Muscle layer of colon (tissue), 2 donors: Measurements from ENCODE around the gene GOLT1B.
A peak's percentile ranks its signal among the peaks of the same experiment; 100 is the strongest.

Experiments used
- H3K27ac ChIP-seq: one replicate; pipeline ENCODE4 v1.7.0; 2013; ENCODE audit warnings: low read depth, mild to moderate bottlenecking, low read length, moderate library complexity
- H3K27me3 ChIP-seq, 2 donors: one replicate each; pipeline ENCODE4 v1.7.0; 2013; ENCODE audit warnings: low read length in 2 of 2, mild to moderate bottlenecking in 2 of 2; ENCODE audit not compliant: insufficient read depth in 2 of 2, control insufficient read depth in 1 of 2
- H3K36me3 ChIP-seq: one replicate; pipeline ENCODE4 v1.7.0; 2013; ENCODE audit warnings: mild to moderate bottlenecking, low read length; ENCODE audit not compliant: insufficient read depth
- H3K4me1 ChIP-seq: one replicate; pipeline ENCODE4 v1.7.0; 2013; ENCODE audit warnings: mild to moderate bottlenecking, low read length; ENCODE audit not compliant: insufficient read depth
- H3K4me3 ChIP-seq, 2 donors: one replicate each; pipeline ENCODE4 v1.7.0; 2013; ENCODE audit warnings: low read length in 2 of 2, low read depth in 1 of 2, mild to moderate bottlenecking in 1 of 2, moderate library complexity in 1 of 2
- H3K9ac ChIP-seq: one replicate; pipeline ENCODE4 v1.7.0; 2013; ENCODE audit warnings: low read length
- H3K9me3 ChIP-seq: one replicate; pipeline ENCODE4 v1.7.0; 2013; ENCODE audit warnings: mild to moderate bottlenecking, low read length
- donor health status: abdominal sarcoma.
- donor health status: Adenocarcinoma of cecum.

The GOLT1B gene

GRCh38 chr12:21485998-21486397 lies 15.6 kb upstream of the GOLT1B start:
- Histone ChIP-seq H3K27ac (no peak overlapping the region), H3K36me3 (peaks cover 35% of the 10 kb centered on the region), H3K9me3 (no peaks in the 10 kb centered on the region), H3K4me3 (no peak overlapping the region), H3K9ac (no peak overlapping the region), H3K27me3 (no peaks in the 10 kb centered on the region), H3K4me1 (no peaks in the 10 kb centered on the region)

GRCh38 chr12:21499765-21500164 lies 1.8 kb upstream of the GOLT1B start:
- Histone ChIP-seq H3K27me3 (no peaks in the 10 kb centered on the region), H3K9ac (no peak overlapping the region), H3K4me3 (no peak overlapping the region), H3K36me3 (peaks cover 27% of the 10 kb centered on the region), H3K4me1 (peaks cover 29% of the 10 kb centered on the region), H3K27ac (no peak overlapping the region), H3K9me3 (no peaks in the 10 kb centered on the region)

GRCh38 chr12:21500786-21501257 lies 767 bp upstream of the GOLT1B start:
- Histone ChIP-seq H3K9me3 (no peaks in the 10 kb centered on the region), H3K36me3 (peaks cover 24% of the 10 kb centered on the region), H3K9ac (peak overlapping the region; percentile 91), H3K4me1 (peaks cover 29% of the 10 kb centered on the region), H3K4me3 (peak overlapping the region; percentile 92 to 100), H3K27ac (peak overlapping the region; percentile 92), H3K27me3 (no peaks in the 10 kb centered on the region)

GRCh38 chr12:21502164-21502496 lies 541 bp downstream of the GOLT1B start:
- Histone ChIP-seq H3K4me1 (peaks cover 29% of the 10 kb centered on the region), H3K9ac (peak overlapping the region; percentile 91), H3K9me3 (no peaks in the 10 kb centered on the region), H3K27me3 (no peaks in the 10 kb centered on the region), H3K36me3 (peaks cover 14% of the 10 kb centered on the region), H3K27ac (peak overlapping the region; percentile 92), H3K4me3 (peak overlapping the region; percentile 92 to 100)

- H3K36me3 ChIP-seq: peaks cover 9% of the 10 kb centered on the region
- H3K9ac ChIP-seq: peak overlapping the region; percentile 91
- no peaks in the 10 kb centered on the region for H3K27me3 ChIP-seq
- peaks cover 29% of the 10 kb centered on the region for H3K4me1 ChIP-seq
- H3K27ac ChIP-seq: no peak overlapping the region
- peak overlapping the region in 1 of 2 donors; percentile 92 for H3K4me3 ChIP-seq
- no peaks in the 10 kb centered on the region for H3K9me3 ChIP-seq
Measured at GRCh38 chr12:21502872-21503271, 1.3 kb downstream of the GOLT1B start.

- Histone ChIP-seq H3K9ac (no peak overlapping the region), H3K36me3 (peaks cover 11% of the 10 kb centered on the region), H3K4me3 (no peak overlapping the region), H3K27me3 (no peaks in the 10 kb centered on the region), H3K4me1 (peaks cover 17% of the 10 kb centered on the region), H3K9me3 (no peaks in the 10 kb centered on the region), H3K27ac (no peak overlapping the region)
Measured at GRCh38 chr12:21505888-21506287, 4.3 kb downstream of the GOLT1B start.

- Histone ChIP-seq H3K4me1 (peaks cover 10% of the 10 kb centered on the region), H3K9ac (no peak overlapping the region), H3K36me3 (peaks cover 12% of the 10 kb centered on the region), H3K27ac (no peak overlapping the region), H3K9me3 (no peaks in the 10 kb centered on the region), H3K27me3 (no peaks in the 10 kb centered on the region), H3K4me3 (no peak overlapping the region)
Measured at GRCh38 chr12:21507849-21508248, 6.3 kb downstream of the GOLT1B start.

GRCh38 chr12:21509768-21510167 lies 8.2 kb downstream of the GOLT1B start:
- Histone ChIP-seq H3K4me3 (no peak overlapping the region), H3K4me1 (no peaks in the 10 kb centered on the region), H3K9ac (no peak overlapping the region), H3K27me3 (no peaks in the 10 kb centered on the region), H3K9me3 (no peaks in the 10 kb centered on the region), H3K27ac (no peak overlapping the region), H3K36me3 (peaks cover 31% of the 10 kb centered on the region)

- H3K4me3 ChIP-seq: no peak overlapping the region
- no peak overlapping the region for H3K9ac ChIP-seq
- no peaks in the 10 kb centered on the region for H3K4me1 ChIP-seq
- H3K36me3 ChIP-seq: peaks cover 27% of the 10 kb centered on the region
- H3K27ac ChIP-seq: no peak overlapping the region
- no peaks in the 10 kb centered on the region for H3K27me3 ChIP-seq
- no peaks in the 10 kb centered on the region for H3K9me3 ChIP-seq
Measured at GRCh38 chr12:21516281-21516680, 14.7 kb downstream of the GOLT1B start.

GRCh38 chr12:21518451-21518850 lies 16.9 kb downstream of the GOLT1B start:
- Histone ChIP-seq H3K27me3 (no peaks in the 10 kb centered on the region), H3K4me1 (no peaks in the 10 kb centered on the region), H3K4me3 (no peak overlapping the region), H3K9ac (no peak overlapping the region), H3K27ac (no peak overlapping the region), H3K36me3 (peaks cover 20% of the 10 kb centered on the region), H3K9me3 (no peaks in the 10 kb centered on the region)

GRCh38 chr12:21521541-21521940 lies 20.0 kb downstream of the GOLT1B start:
- Histone ChIP-seq H3K36me3 (no peaks in the 10 kb centered on the region), H3K9ac (no peak overlapping the region), H3K4me1 (no peaks in the 10 kb centered on the region), H3K4me3 (no peak overlapping the region), H3K27me3 (no peaks in the 10 kb centered on the region), H3K9me3 (no peaks in the 10 kb centered on the region), H3K27ac (no peak overlapping the region)

GRCh38 chr12:21523148-21523547 lies 21.6 kb downstream of the GOLT1B start:
- no peak overlapping the region for H3K27ac ChIP-seq

More at GRCh38 chr12:21523148-21523547, 21.6 kb downstream of the GOLT1B start:
- H3K4me1 ChIP-seq: peaks cover 1% of the 10 kb centered on the region
- H3K27me3 ChIP-seq: peaks cover 0 to 8% of the 10 kb centered on the region in 2 donors
- H3K36me3 ChIP-seq: no peaks in the 10 kb centered on the region
- no peak overlapping the region for H3K9ac ChIP-seq
- no peak overlapping the region for H3K4me3 ChIP-seq
- no peaks in the 10 kb centered on the region for H3K9me3 ChIP-seq
